Measurements from ENCODE around the gene MARCHF3. TPM values are rescaled to one million over a fixed set of nuclear protein-coding genes. Genes with fewer than 3 reads are reported as not detected.

MARCHF3 gene
- total RNA-seq, 4 donors from 2014 or later: 6.2 to 11.9 (median 8.1) TPM

GRCh38 chr5:126965487-126965886, 64.9 kb downstream of the MARCHF3 start:
- TF ChIP-seq CTCF (IDR thresholded peaks at IDR 0.05) (no peak), POLR2A (IDR thresholded peaks at IDR 0.05) (no peak)
- no peak overlapping the region for H3K4me3 ChIP-seq
- no peaks in the 10 kb centered on the region for H3K9me3 ChIP-seq
- DNase-seq: no peak
- H3K27me3 ChIP-seq: no peaks in the 10 kb centered on the region
- intact Hi-C loops (cut with DNase I; ENCODE audit: low total_unique reads): no loop called here
- H3K27ac ChIP-seq: no peak overlapping the region
- H3K4me1 ChIP-seq: no peaks in the 10 kb centered on the region
- no peaks in the 10 kb centered on the region for H3K36me3 ChIP-seq

- Histone ChIP-seq H3K27ac (no peak overlapping the region), H3K4me3 (no peak overlapping the region), H3K9me3 (no peaks in the 10 kb centered on the region), H3K36me3 (no peaks in the 10 kb centered on the region), H3K4me1 (no peaks in the 10 kb centered on the region), H3K27me3 (no peaks in the 10 kb centered on the region)
- DNase-seq: no peak
- TF ChIP-seq POLR2A (IDR thresholded peaks at IDR 0.05): no peak
- no peak for TF ChIP-seq CTCF (IDR thresholded peaks at IDR 0.05)
- intact Hi-C loops (cut with DNase I; ENCODE audit: low total_unique reads): no loop called here
These were observed 65.3 kb downstream of the MARCHF3 start for GRCh38 chr5:126965061-126965475.

- no peaks in the 10 kb centered on the region for H3K27me3 ChIP-seq
- no peak for DNase-seq
- no peak overlapping the region for H3K27ac ChIP-seq
- no peaks in the 10 kb centered on the region for H3K36me3 ChIP-seq
- no peaks in the 10 kb centered on the region for H3K4me1 ChIP-seq
- no peaks in the 10 kb centered on the region for H3K9me3 ChIP-seq
- TF ChIP-seq CTCF (IDR thresholded peaks at IDR 0.05): no peak
- TF ChIP-seq POLR2A (IDR thresholded peaks at IDR 0.05): no peak
- intact Hi-C loops (cut with DNase I; ENCODE audit: low total_unique reads): no loop called here
- H3K4me3 ChIP-seq: no peak overlapping the region
These were observed 66.5 kb downstream of the MARCHF3 start for GRCh38 chr5:126963822-126964375.

GRCh38 chr5:126961702-126962101, 68.7 kb downstream of the MARCHF3 start:
- Histone ChIP-seq H3K36me3 (no peaks in the 10 kb centered on the region), H3K27me3 (no peaks in the 10 kb centered on the region)
- intact Hi-C loops (cut with DNase I; ENCODE audit: low total_unique reads): no loop called here

GRCh38 chr5:126961128-126961527, 69.2 kb downstream of the MARCHF3 start:
- H3K4me1 ChIP-seq: no peaks in the 10 kb centered on the region

More at GRCh38 chr5:126961702-126962101, 68.7 kb downstream of the MARCHF3 start:
- no peak overlapping the region for H3K4me3 ChIP-seq
- no peak for DNase-seq
- H3K9me3 ChIP-seq: no peaks in the 10 kb centered on the region
- H3K4me1 ChIP-seq: no peaks in the 10 kb centered on the region
- TF ChIP-seq CTCF (IDR thresholded peaks at IDR 0.05): no peak
- TF ChIP-seq POLR2A (IDR thresholded peaks at IDR 0.05): no peak
- H3K27ac ChIP-seq: no peak overlapping the region

More at GRCh38 chr5:126961128-126961527, 69.2 kb downstream of the MARCHF3 start:
- no peaks in the 10 kb centered on the region for H3K27me3 ChIP-seq
- H3K9me3 ChIP-seq: no peaks in the 10 kb centered on the region
- no peak overlapping the region for H3K27ac ChIP-seq
- TF ChIP-seq CTCF (IDR thresholded peaks at IDR 0.05) (no peak), POLR2A (IDR thresholded peaks at IDR 0.05) (no peak)
- intact Hi-C loops (cut with DNase I; ENCODE audit: low total_unique reads): no loop called here
- H3K36me3 ChIP-seq: no peaks in the 10 kb centered on the region
- DNase-seq: no peak
- H3K4me3 ChIP-seq: no peak overlapping the region
